Peyer's patch (tissue), 4 donors: ENCODE data around the gene UQCRC1. TPM values are rescaled to one million over a fixed set of nuclear protein-coding genes. Genes with fewer than 3 reads are reported as not detected.
"Not testable (repeated sequence)": the region's sequence is repeated elsewhere in the genome, so short reads cannot be mapped to it uniquely, and the experiment has no call there.

Source experiments
- DNase-seq, 3 donors: peaks; one replicate each; pipeline ENCODE4 v3.0.0-alpha.2; 2017 to 2019
- H3K27ac ChIP-seq, 4 donors: fragments of 200-600 bp; sonication (generic); one replicate each; pipeline ENCODE4 v1.5.1; 2016 to 2019
- H3K27me3 ChIP-seq, 2 donors: fragments of 200-600 bp; sonication (generic); one replicate each; pipeline ENCODE4 v1.5.1; 2019
- H3K36me3 ChIP-seq, 3 donors: fragments of 200-600 bp; sonication (generic); one replicate each; pipeline ENCODE4 v1.5.1; 2016 to 2019
- H3K4me1 ChIP-seq, 4 donors: fragments of 200-600 bp; sonication (generic); one replicate each; pipeline ENCODE4 v1.5.1; 2016 to 2019
- H3K4me3 ChIP-seq, 4 donors: fragments of 200-600 bp; sonication (generic); 1 replicate in 3 of 4; 2 replicates in 1 of 4; pipeline ENCODE4 v1.5.1; 2016 to 2019; ENCODE audit warnings: mild to moderate bottlenecking in 1 of 4
- H3K9me3 ChIP-seq, 4 donors: fragments of 200-600 bp; sonication (generic); one replicate each; pipeline ENCODE4 v1.5.1; 2016 to 2019; ENCODE audit warnings: mild to moderate bottlenecking in 1 of 4
- POLR2A ChIP-seq, 2 donors: fragments of 450-650 bp; IDR thresholded peaks; one replicate each; pipeline ENCODE4 v1.5.1; 2017; ENCODE audit warnings: antibody characterized with exemption in 2 of 2, mild to moderate bottlenecking in 2 of 2, moderate library complexity in 2 of 2
- small RNA-seq, 2 donors: library from RNA; depleted of rRNA; stranded (forward); fragments of <200 nt; gene quantifications; one replicate each; pipeline ENCODE3, GENCODE V24; 2016
- total RNA-seq, 4 donors: library from RNA; depleted of rRNA; stranded (reverse); fragments of >200 nt; gene quantifications; one replicate each; pipeline ENCODE4 v1.1.0, GENCODE V29; 2016
- TF ChIP-seq, protein P1 (sequence below), 6 experiments: fragments of 450-650 bp in 4 of 6; fragments of 200-600 bp in 2 of 6; sonication (generic) in 1 of 6; IDR thresholded peaks; one replicate each; pipeline ENCODE4 v1.5.1; 2017 to 2019; ENCODE audit warnings: antibody characterized with exemption in 6 of 6, mild to moderate bottlenecking in 3 of 6, moderate library complexity in 1 of 6

Gene UQCRC1
- total RNA-seq, 4 donors from 2014 or later: 313 to 857 (median 761) TPM

DNA sequence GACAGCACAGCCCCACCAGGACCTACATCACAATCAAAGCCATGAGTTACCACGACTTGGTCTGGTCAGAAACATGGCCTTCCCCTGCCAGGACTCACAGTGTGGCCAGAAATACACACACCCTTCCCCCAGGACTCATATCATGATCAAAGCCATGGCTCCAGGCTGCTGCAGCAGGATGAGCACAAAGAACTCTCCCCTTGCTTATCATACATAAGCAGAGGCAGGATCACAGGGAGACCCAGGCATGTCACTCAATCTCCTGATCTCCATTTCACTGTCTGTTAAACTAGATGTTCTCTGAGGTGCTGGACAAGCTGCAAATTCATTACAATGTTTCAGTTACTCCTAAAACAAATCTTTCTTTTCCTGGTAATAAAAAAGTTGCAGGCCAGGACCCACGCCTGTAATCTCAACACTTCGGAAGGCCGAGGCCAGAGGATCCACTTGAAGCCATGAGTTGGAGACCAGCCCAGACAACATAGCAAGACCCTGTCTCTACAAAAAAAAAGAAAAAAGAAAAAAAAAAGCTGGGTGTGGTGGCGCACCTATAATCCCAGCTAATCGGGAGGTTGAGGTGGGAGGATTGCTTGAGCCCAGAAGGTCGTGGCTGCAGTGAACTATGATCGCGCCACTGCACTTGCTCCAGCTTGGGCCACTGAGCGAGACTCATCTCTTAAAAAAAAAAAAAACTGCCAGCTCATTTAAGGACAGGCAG is 54.1 kb downstream of the UQCRC1 start:
- H3K27me3 ChIP-seq: no peaks in the 10 kb centered on the region
- no peak for TF ChIP-seq POLR2A (IDR thresholded peaks at IDR 0.05)
- TF ChIP-seq, protein P1, sequence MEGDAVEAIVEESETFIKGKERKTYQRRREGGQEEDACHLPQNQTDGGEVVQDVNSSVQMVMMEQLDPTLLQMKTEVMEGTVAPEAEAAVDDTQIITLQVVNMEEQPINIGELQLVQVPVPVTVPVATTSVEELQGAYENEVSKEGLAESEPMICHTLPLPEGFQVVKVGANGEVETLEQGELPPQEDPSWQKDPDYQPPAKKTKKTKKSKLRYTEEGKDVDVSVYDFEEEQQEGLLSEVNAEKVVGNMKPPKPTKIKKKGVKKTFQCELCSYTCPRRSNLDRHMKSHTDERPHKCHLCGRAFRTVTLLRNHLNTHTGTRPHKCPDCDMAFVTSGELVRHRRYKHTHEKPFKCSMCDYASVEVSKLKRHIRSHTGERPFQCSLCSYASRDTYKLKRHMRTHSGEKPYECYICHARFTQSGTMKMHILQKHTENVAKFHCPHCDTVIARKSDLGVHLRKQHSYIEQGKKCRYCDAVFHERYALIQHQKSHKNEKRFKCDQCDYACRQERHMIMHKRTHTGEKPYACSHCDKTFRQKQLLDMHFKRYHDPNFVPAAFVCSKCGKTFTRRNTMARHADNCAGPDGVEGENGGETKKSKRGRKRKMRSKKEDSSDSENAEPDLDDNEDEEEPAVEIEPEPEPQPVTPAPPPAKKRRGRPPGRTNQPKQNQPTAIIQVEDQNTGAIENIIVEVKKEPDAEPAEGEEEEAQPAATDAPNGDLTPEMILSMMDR (IDR thresholded peaks at IDR 0.05): no peak
- peak in 1 of 3 donors; percentile 63 for DNase-seq
- H3K9me3 ChIP-seq: no peaks in the 10 kb centered on the region
- peak overlapping the region in 2 of 4 donors; percentile 64 to 69 for H3K4me3 ChIP-seq
- no peaks in the 10 kb centered on the region for H3K36me3 ChIP-seq
- peaks cover 5 to 46% (median 9%) of the 10 kb centered on the region in 4 donors for H3K4me1 ChIP-seq
- H3K27ac ChIP-seq: peak overlapping the region in 3 of 4 donors; percentile 53 to 86 (median 71)

DNA sequence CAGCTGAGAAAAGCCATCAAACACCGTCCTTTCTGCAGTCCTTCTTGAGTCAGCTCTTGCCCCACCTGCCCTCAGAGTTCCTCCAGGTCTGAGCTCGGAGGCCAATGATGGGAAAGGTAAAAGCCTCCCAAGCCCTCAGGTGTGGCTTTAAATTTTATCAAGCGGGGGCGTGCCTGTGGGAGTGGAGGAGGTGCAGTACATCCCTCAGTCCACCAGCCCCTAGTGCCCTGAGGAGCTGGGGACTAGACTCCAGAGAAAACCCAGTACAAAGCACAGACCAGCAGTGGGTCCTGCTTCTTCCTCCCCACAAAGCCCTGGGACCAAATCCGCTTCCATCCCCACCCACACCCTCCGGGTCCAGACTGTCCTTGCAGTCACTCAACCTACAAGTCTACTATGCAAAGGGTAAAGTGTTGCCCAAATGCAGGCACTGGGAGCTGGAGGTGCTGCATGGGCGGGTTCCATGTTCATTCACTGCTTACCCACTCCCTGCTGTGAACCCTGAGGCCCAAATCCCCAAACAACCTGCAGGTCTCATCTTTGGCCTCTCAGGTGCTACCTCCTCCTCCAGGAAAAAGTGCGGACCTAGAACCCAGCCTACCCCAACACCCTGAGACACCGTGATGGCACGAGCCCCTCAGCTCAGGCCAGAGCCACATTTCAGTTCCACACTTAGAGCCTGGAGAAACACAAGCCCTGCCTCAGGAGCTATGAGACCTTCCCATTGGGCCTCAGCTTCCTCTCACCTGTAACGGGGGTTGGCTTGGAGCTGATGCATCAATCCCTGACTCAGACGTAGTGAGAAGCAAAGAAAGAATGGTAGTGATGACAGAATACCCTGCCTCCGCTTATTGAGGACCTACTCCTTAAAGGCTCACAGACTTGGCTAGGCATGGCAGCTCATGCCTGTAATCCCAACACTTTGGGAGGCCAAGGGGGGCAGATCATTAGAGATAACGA is 55.3 kb downstream of the UQCRC1 start:
- DNase-seq: no peak
- Histone ChIP-seq H3K27ac (peak overlapping the region in 1 of 4 donors; percentile 78), H3K27me3 (no peaks in the 10 kb centered on the region), H3K4me3 (peak overlapping the region in 2 of 4 donors; percentile 30 to 64), H3K9me3 (no peaks in the 10 kb centered on the region), H3K36me3 (no peaks in the 10 kb centered on the region), H3K4me1 (peaks cover 5 to 40% (median 9%) of the 10 kb centered on the region in 4 donors)
- TF ChIP-seq, protein P1 (IDR thresholded peaks at IDR 0.05): no peak
- no peak for TF ChIP-seq POLR2A (IDR thresholded peaks at IDR 0.05)

DNA sequence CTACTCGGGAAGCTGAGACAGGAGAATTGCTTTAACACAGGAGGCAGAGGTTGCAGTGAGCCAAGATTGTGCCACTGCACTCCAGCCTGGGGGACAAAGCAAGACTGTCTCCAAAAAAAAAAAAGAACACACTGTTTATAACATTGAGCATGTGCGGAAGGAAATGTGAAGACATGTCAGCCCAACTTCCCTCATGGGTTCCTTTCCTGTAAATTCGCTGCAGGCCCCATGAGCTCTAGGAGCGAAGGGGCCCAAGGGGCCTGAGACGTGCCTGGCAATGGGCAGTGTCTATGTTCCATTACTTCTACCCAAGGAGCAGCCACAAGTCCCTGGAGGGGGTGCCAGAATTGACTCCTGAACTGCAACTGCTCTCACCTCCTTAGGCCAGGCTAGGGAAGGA is 56.1 kb downstream of the UQCRC1 start:
- Histone ChIP-seq H3K27me3 (no peaks in the 10 kb centered on the region), H3K4me3 (peak overlapping the region in 2 of 4 donors; percentile 25 to 64), H3K9me3 (no peaks in the 10 kb centered on the region), H3K36me3 (no peaks in the 10 kb centered on the region), H3K27ac (peak overlapping the region in 2 of 4 donors; percentile 56 to 78), H3K4me1 (peaks cover 5 to 34% (median 9%) of the 10 kb centered on the region in 4 donors)
- TF ChIP-seq, protein P1 (IDR thresholded peaks at IDR 0.05): no peak
- no peak for TF ChIP-seq POLR2A (IDR thresholded peaks at IDR 0.05)
- no peak for DNase-seq

DNA sequence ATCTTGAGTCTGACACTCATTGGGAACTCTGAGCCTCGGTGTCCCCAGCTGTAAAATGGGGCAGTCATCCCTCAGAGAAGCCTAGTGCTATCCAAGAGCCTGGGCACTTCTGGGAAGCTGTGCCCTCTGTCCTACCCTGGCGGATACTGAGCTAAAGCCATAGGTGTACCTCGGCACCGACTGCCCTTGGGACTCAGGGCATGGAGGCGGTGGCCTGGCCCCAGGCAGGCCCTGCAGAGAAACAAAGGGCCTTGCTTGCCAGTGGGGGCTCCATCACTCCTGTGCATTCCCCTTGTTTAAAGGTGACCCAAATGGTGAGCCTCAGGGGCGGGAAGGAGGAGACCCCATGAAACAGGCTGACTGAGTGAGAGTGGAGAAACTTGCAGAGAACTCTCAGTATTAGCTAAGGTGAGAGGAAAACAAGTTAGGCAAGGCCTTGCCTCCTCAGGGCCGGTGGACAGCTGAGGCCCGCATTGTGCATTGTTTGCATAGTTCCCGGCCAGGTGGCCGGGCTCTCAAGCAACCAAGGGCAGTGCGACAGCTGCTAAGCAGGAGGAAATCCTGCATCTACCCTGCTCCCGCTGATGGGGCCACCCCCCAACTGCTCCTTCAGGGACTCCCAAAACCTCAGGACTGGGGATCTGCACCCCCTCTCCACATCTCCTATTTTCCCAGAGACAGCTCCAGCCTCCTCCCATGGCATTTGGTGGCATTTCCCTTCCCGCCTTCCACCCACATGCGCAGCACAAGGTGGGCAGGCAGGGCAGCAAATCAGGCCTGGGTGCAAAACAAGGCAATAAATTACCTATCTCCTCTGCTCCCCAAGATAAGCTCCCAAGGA is 57.1 kb downstream of the UQCRC1 start:
- H3K4me3 ChIP-seq: peak overlapping the region in 1 of 4 donors; percentile 21
- peak in 1 of 3 donors; percentile 73 for DNase-seq
- H3K36me3 ChIP-seq: peaks cover 0 to 9% (median 0%) of the 10 kb centered on the region in 3 donors
- TF ChIP-seq POLR2A (IDR thresholded peaks at IDR 0.05): no peak
- TF ChIP-seq, protein P1 (IDR thresholded peaks at IDR 0.05): no peak
- H3K9me3 ChIP-seq: no peaks in the 10 kb centered on the region
- peaks cover 2 to 25% (median 5%) of the 10 kb centered on the region in 4 donors for H3K4me1 ChIP-seq
- peak overlapping the region in 2 of 4 donors; percentile 56 to 78 for H3K27ac ChIP-seq
- H3K27me3 ChIP-seq: no peaks in the 10 kb centered on the region

DNA sequence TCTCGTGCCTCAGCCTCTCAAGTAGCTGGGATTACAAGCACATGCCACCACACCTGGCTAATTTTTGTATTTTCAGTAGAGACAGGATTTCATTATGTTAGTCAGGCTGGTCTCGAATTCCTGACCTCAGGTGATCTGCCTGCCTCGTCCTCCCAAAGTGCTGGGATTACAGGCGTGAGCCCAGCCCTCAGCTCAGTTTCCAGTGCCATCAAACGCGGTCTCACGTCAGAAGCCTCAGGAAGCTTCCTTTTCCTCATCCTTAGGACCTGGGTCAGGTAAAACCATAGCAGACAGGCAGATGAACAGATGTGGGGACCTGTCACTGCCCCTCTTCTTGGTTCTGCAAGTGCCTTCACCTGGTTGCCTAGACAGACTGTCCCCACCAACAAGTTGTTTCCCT is 57.8 kb downstream of the UQCRC1 start:
- not testable (repeated sequence) for H3K4me3 ChIP-seq, H3K27me3 ChIP-seq, H3K9me3 ChIP-seq, DNase-seq
- H3K27ac ChIP-seq: peak overlapping the region in 1 of 4 donors; percentile 78
- peaks cover 0 to 16% (median 0%) of the 10 kb centered on the region in 3 donors for H3K36me3 ChIP-seq
- peaks cover 0 to 22% (median 4%) of the 10 kb centered on the region in 4 donors for H3K4me1 ChIP-seq

Small RNAs within 50 kb of the gene (small RNA-seq; reads per million reads assigned to genes)
- gene MIR6823: 0 reads per million in 2 donors

Other genes with a start within 250 kb of the UQCRC1 start
- not detected for gene FBXW12, start 237.4 kb downstream of the UQCRC1 start, total RNA-seq
- gene PLXNB1, start 179.6 kb downstream of the UQCRC1 start, total RNA-seq: 100 to 1,000 TPM; 150 to 455 (median 312) TPM
- gene CCDC51, start 169.5 kb downstream of the UQCRC1 start, total RNA-seq: 10 to 100 TPM in 1 of 4 donors, 1 to 10 TPM in 3; 7.4 to 13.1 (median 9.1) TPM
- gene TMA7, start 169.4 kb downstream of the UQCRC1 start, total RNA-seq: 100 to 1,000 TPM; 142 to 246 (median 153) TPM
- 10 to 100 TPM in 1 of 4 donors, 1 to 10 TPM in 3; 2.6 to 13.2 (median 6.0) TPM for gene ATRIP, start 162.9 kb downstream of the UQCRC1 start, total RNA-seq
- gene SHISA5, start 105.5 kb downstream of the UQCRC1 start, total RNA-seq: 100 to 1,000 TPM in 3 of 4 donors, 10 to 100 TPM in 1; 60.2 to 149 (median 110) TPM
- gene PFKFB4, start 52.8 kb downstream of the UQCRC1 start, total RNA-seq: 100 to 1,000 TPM in 1 of 4 donors, 10 to 100 TPM in 3; 14.0 to 131 (median 74.5) TPM
- gene UCN2, start 45.9 kb downstream of the UQCRC1 start, total RNA-seq: 1 to 10 TPM in 1 of 4 donors, not detected in 3; 1.7 TPM
- 100 to 1,000 TPM in 1 of 4 donors, 10 to 100 TPM in 2, 1 to 10 TPM in 1; 7.5 to 101 (median 21.7) TPM for gene COL7A1, start 14.3 kb downstream of the UQCRC1 start, total RNA-seq
- gene TMEM89, start 12.1 kb upstream of the UQCRC1 start, total RNA-seq: not detected
- 100 to 1,000 TPM; 143 to 249 (median 194) TPM for gene SLC26A6, start 25.8 kb upstream of the UQCRC1 start, total RNA-seq
- gene CELSR3, start 53.2 kb upstream of the UQCRC1 start, total RNA-seq: 1 to 10 TPM; 2.3 to 5.0 (median 2.9) TPM
- gene NCKIPSD, start 76.3 kb upstream of the UQCRC1 start, total RNA-seq: 10 to 100 TPM; 35.7 to 66.8 (median 64.4) TPM
- gene IP6K2, start 107.6 kb upstream of the UQCRC1 start, total RNA-seq: 100 to 1,000 TPM in 3 of 4 donors, 10 to 100 TPM in 1; 97.6 to 211 (median 163) TPM
- gene PRKAR2A, start 238.2 kb upstream of the UQCRC1 start, total RNA-seq: 10 to 100 TPM; 21.0 to 34.7 (median 25.8) TPM